ENCODE results near the gene TEX52. TPM values are rescaled to one million over a fixed set of nuclear protein-coding genes. Genes with fewer than 3 reads are reported as not detected.
A peak's percentile ranks its signal among the peaks of the same experiment; 100 is the strongest.
"Not testable (repeated sequence)": the region's sequence is repeated elsewhere in the genome, so short reads cannot be mapped to it uniquely, and the experiment has no call there.

TEX52 gene
- total RNA-seq, 1 donor from 2014 or later: not detected

GRCh38 chr12:2877047-2877952, 20.5 kb upstream of the TEX52 start, which contains the start of the genes FOXM1 and RHNO1:
Gene FOXM1 (minus strand): TSS chr12:2877174. CDS start chr12:2874478, 2,696 bp downstream.
Gene RHNO1 (plus strand): TSS chr12:2877223. CDS start chr12:2885367, 8,144 bp downstream.
- peak within 1 kb of the TSS; percentile 98 for H3K4me3 ChIP-seq
- H3K27ac ChIP-seq: peak within 1 kb of the TSS; percentile 97
- intact Hi-C loops (cut with DNase I): no loop called here
- ATAC-seq: peak; percentile 94
- DNase-seq: peak; percentile 94
- TF ChIP-seq, protein P1, sequence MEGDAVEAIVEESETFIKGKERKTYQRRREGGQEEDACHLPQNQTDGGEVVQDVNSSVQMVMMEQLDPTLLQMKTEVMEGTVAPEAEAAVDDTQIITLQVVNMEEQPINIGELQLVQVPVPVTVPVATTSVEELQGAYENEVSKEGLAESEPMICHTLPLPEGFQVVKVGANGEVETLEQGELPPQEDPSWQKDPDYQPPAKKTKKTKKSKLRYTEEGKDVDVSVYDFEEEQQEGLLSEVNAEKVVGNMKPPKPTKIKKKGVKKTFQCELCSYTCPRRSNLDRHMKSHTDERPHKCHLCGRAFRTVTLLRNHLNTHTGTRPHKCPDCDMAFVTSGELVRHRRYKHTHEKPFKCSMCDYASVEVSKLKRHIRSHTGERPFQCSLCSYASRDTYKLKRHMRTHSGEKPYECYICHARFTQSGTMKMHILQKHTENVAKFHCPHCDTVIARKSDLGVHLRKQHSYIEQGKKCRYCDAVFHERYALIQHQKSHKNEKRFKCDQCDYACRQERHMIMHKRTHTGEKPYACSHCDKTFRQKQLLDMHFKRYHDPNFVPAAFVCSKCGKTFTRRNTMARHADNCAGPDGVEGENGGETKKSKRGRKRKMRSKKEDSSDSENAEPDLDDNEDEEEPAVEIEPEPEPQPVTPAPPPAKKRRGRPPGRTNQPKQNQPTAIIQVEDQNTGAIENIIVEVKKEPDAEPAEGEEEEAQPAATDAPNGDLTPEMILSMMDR (IDR thresholded peaks at IDR 0.05): peak; percentile 33
- no peaks in the 10 kb centered on the region for H3K36me3 ChIP-seq
- peaks cover 18% of the 10 kb centered on the region for H3K4me1 ChIP-seq
- H3K27me3 ChIP-seq: no peaks in the 10 kb centered on the region
- H3K9me3 ChIP-seq: no peaks in the 10 kb centered on the region

DNA sequence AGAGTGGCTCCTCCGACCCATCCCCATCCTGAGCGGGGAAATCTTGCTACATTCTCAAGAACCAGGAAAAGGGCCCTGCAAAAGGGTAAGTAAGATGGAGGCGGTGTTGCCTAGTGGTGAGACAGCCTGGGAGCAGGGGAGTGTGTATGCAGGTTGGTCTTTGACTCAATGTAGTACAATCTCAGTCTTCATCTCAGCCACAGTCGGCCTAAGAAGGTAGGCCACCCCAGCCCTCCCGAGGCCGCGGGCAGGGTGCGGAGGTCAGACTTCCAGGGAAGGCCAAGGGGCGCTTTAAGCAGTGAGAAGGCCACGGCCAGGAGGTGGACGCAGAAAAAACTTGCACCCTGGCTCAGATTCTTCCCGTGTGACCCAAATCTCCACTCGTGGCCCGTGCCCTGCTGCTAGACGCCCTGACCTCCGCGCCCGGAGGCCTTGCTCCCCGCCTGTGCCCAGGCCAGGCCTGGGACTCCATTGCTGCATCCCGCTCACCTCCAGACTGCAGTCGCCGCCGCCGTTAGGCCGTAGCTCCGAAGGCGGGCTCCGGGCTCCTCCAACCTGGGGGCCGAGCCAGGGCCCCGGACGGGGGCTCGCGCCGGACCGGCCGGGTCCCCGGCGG, 19.7 kb upstream of the TEX52 start:
- no peaks in the 10 kb centered on the region for H3K9me3 ChIP-seq
- H3K4me1 ChIP-seq: peaks cover 18% of the 10 kb centered on the region
- intact Hi-C loops (cut with DNase I): no loop called here
- H3K4me3 ChIP-seq: peak overlapping the region; percentile 98
- ATAC-seq: peak; percentile 51
- TF ChIP-seq, protein P1 (IDR thresholded peaks at IDR 0.05): no peak
- H3K27me3 ChIP-seq: no peaks in the 10 kb centered on the region
- H3K36me3 ChIP-seq: no peaks in the 10 kb centered on the region
- peak overlapping the region; percentile 97 for H3K27ac ChIP-seq
- no peak for DNase-seq

DNA sequence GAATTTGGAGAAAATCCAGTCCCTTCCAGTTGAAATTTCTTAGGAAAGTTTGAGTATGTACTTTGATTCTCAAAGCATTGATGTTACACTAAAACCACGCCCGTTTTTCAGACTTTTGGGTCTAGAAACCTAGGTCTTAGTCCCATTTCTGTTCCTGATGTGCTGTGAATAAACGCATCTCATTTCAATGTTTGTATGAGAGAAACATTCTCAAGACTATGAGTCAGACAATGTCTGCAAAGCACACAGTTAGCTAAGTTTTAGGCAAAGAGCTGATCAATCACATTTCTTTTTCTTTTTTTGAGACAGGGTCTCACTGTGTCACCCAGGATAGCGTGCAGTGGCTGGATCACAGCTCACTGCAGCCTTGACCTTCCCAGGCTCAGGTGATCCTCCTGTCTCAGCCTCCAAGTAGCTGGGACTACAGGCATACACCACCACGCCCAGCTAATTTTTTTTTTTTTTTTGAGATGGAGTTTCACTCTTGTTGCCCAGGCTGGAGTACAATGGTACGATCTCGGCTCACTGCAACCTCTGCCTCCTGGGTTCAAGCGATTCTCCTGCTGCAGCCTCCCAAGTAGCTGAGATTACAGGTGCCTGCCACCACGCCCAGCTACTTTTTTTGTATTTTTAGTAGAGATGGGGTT, 12.3 kb upstream of the TEX52 start:
- H3K4me3 ChIP-seq; H3K9me3 ChIP-seq; intact Hi-C loops (cut with DNase I); DNase-seq; H3K27ac ChIP-seq; H3K36me3 ChIP-seq; H3K4me1 ChIP-seq; H3K27me3 ChIP-seq; ATAC-seq: not testable (repeated sequence)

DNA sequence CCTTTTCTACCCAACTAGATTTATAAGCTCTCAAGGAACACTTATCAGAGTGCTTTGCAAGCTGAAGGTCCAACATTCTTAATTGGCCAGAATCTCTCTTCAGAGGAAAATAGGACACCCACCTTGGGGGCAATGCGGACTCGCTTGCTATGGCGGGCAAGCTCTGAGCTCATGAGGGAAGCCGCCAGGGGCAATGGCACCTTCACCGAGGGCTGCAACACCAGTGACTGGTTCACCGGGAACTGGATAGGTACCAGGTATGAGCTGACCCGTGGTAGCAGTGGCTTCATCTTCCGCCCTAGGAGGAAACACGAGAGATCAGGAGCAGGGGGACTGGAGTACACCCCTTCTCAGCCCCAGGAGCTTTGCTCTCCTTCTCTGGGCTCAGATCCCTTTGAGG, 7.4 kb upstream of the TEX52 start:
- intact Hi-C loops (cut with DNase I): no loop called here
- H3K36me3 ChIP-seq: no peaks in the 10 kb centered on the region
- no peaks in the 10 kb centered on the region for H3K4me1 ChIP-seq
- no peak for ATAC-seq
- no peak overlapping the region for H3K27ac ChIP-seq
- H3K27me3 ChIP-seq: no peaks in the 10 kb centered on the region
- DNase-seq: no peak
- no peaks in the 10 kb centered on the region for H3K9me3 ChIP-seq
- TF ChIP-seq, protein P1 (IDR thresholded peaks at IDR 0.05): no peak
- H3K4me3 ChIP-seq: no peak overlapping the region

GRCh38 chr12:2863402-2863801, 6.6 kb upstream of the TEX52 start:
- H3K36me3 ChIP-seq; H3K27me3 ChIP-seq; H3K4me1 ChIP-seq; DNase-seq; H3K4me3 ChIP-seq; H3K9me3 ChIP-seq; H3K27ac ChIP-seq; intact Hi-C loops (cut with DNase I); ATAC-seq: not testable (repeated sequence)

DNA sequence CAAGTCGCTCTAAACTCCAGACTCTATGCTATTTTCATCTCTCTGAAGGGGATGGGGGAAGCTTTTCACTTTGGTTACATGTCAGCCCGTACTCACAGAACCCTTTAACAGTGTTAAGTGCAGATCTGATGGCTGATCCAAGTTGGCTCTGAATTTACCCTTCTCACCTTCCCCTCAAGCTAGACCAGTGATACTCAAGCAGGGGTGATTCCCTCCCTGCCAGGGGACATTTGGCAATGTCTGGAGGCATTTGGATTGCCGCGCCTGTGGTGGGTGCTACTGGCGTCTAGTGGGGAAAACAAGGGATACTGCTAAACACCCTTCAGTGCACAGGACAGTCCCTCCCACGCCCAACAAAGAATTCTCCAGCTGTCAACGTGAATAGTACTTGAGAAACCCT, 6.0 kb upstream of the TEX52 start:
- no peaks in the 10 kb centered on the region for H3K9me3 ChIP-seq
- no peaks in the 10 kb centered on the region for H3K27me3 ChIP-seq
- ATAC-seq: no peak
- DNase-seq: no peak
- no peaks in the 10 kb centered on the region for H3K4me1 ChIP-seq
- TF ChIP-seq, protein P1 (IDR thresholded peaks at IDR 0.05): no peak
- no peak overlapping the region for H3K27ac ChIP-seq
- intact Hi-C loops (cut with DNase I): no loop called here
- no peaks in the 10 kb centered on the region for H3K36me3 ChIP-seq
- H3K4me3 ChIP-seq: no peak overlapping the region
